Nephron progenitor cell (in vitro differentiated cells): ENCODE results near the gene TNFRSF17.

Experiments
- DNase-seq: peaks from one replicate; pipeline ENCODE4 v3.0.0; 2021
- H3K27ac Mint-ChIP-seq: 2 replicates; pipeline ENCODE4 v1.8.0; 2021; ENCODE audit warnings: mild to moderate bottlenecking, moderate library complexity, mixed read lengths
- H3K27me3 Mint-ChIP-seq: 2 replicates; pipeline ENCODE4 v1.8.0; 2021; ENCODE audit warnings: mild to moderate bottlenecking, low read depth, mixed read lengths; ENCODE audit not compliant: poor library complexity
- H3K36me3 Mint-ChIP-seq: 2 replicates; pipeline ENCODE4 v1.8.0; 2021; ENCODE audit warnings: low read depth, mixed read lengths
- H3K4me1 Mint-ChIP-seq: 2 replicates; pipeline ENCODE4 v1.8.0; 2021; ENCODE audit warnings: mixed read lengths
- H3K4me3 Mint-ChIP-seq: 2 replicates; pipeline ENCODE4 v1.8.0; 2021; ENCODE audit warnings: mild to moderate bottlenecking, moderate library complexity, mixed read lengths
- H3K9me3 Mint-ChIP-seq: 2 replicates; pipeline ENCODE4 v1.8.0; 2021; ENCODE audit warnings: mild to moderate bottlenecking, moderate library complexity, mixed read lengths
- TF ChIP-seq, protein P1 (sequence below): fragments of 200-600 bp; sonication (generic); IDR thresholded peaks from 2 replicates; pipeline ENCODE4 v1.5.0; 2021; ENCODE audit warnings: antibody characterized with exemption

Gene TNFRSF17

DNA sequence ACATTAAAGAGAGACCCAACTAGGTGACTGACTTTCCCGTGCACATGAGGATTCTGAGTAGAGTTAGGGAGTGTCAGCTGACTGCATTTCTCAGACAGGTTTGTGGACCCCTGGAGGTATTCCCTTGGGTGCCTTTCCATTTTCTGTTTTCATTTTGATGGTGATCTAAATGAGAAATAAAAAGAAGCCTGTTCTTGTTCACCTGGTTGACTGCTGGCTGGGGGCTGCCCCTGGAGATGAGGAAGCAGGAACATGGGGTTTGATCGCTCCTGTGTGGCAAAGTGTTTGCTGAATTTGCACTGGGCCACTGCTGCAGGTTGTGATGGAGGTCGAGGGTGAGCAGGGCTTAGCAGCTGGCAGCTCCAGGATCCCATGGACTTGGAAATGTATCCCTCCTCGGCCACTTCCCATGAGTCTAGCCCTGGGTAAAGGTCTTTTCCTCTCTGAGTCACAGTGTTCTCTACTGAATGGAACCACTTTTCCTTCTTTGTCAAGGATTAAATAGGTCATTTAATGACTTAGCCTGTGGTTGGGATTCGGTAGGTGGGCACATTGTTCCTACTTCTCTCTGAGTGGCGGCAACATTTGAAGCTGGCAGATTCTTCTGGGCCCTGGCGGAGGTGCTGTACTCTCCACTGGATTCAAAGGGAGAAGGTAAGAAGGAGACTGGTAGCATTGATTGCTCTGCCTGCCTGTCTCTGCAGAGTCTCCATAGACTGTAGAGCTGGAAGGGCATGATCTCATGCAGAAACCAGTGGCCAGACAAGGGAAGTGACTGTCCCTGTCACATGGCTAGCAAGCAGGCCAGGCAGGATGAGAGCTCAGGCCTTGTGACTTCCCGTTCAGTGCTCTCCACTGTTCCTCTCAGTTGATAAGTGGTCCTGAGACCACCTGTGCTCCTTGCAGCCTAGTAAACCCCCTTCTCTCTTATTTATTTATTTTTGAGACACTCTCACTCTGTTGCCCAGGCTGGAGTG is 29.4 kb downstream of the TNFRSF17 start:
- Mint-ChIP-seq H3K27me3 (peaks cover 3% of the 10 kb centered on the region), H3K4me1 (peaks cover 33% of the 10 kb centered on the region), H3K4me3 (no peak overlapping the region), H3K36me3 (no peaks in the 10 kb centered on the region), H3K9me3 (no peaks in the 10 kb centered on the region), H3K27ac (no peak overlapping the region)
- TF ChIP-seq, protein P1, sequence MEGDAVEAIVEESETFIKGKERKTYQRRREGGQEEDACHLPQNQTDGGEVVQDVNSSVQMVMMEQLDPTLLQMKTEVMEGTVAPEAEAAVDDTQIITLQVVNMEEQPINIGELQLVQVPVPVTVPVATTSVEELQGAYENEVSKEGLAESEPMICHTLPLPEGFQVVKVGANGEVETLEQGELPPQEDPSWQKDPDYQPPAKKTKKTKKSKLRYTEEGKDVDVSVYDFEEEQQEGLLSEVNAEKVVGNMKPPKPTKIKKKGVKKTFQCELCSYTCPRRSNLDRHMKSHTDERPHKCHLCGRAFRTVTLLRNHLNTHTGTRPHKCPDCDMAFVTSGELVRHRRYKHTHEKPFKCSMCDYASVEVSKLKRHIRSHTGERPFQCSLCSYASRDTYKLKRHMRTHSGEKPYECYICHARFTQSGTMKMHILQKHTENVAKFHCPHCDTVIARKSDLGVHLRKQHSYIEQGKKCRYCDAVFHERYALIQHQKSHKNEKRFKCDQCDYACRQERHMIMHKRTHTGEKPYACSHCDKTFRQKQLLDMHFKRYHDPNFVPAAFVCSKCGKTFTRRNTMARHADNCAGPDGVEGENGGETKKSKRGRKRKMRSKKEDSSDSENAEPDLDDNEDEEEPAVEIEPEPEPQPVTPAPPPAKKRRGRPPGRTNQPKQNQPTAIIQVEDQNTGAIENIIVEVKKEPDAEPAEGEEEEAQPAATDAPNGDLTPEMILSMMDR = no peak
- no peak for DNase-seq

DNA sequence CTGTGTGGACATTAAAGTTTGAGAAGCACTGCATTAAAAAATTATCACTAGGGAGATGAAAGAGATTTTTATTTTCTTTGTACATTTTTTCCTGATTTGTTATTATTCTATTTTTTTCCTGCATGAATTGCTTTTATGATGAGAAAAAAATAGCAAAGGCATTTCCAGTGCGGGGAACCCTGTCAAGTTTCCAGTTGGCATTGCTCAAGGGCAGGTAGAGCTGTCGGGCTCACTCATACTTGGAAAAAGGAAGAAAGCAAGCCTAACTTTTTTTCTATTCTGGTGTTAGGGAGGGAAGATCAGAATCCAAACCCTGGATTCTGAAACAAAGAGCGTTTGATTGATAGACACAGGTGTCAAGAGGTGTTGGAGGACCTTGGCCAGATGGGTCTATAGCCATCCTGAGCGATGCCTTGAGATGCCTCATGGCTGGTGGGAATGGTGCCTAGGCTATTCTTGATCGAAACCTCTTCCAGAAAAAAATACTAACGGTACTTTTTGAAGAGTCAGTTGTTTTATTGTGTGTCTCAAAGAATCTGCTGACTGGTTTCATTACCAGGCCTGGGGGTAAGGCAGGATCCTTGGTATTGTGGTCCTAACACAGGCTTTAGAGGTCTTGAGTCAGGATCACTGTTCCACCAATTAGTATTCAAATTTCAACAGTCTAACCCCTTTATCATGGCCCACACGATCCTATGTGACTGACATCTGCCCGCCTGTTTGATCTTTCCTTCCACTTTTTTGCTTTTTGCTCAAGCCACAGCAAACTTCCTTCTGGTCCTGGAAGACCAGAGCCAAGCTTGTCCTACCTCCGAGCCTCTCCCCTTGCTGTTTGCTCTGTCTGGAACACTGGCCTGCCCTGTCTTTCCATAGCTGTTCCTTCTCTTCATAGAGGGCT is 31.7 kb downstream of the TNFRSF17 start:
- no peaks in the 10 kb centered on the region for H3K36me3 Mint-ChIP-seq
- H3K4me3 Mint-ChIP-seq = no peak overlapping the region
- no peak for DNase-seq
- no peaks in the 10 kb centered on the region for H3K9me3 Mint-ChIP-seq
- TF ChIP-seq, protein P1 = no peak
- H3K4me1 Mint-ChIP-seq = peaks cover 29% of the 10 kb centered on the region
- no peaks in the 10 kb centered on the region for H3K27me3 Mint-ChIP-seq
- H3K27ac Mint-ChIP-seq = peak overlapping the region; percentile 26

DNA sequence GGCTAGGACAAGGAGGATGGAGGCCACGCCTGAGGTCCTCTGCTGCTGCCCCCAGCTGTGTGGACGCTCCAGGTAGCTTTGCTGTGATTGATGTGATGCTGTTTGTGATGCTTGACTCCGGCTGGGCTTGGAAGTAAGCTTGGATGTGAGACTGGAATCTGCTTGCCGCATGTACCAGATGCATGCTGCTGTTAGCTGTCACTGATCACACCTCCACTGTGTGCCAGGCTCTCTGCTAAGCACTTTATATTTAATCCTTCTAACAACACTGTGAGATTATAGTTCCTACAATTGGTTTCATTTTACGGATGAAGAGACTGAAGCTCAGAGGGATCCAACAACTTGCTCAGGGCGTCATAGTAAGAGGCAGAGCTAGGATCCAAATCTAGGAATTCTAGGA is 35.0 kb downstream of the TNFRSF17 start:
- TF ChIP-seq, protein P1 = no peak
- no peak overlapping the region for H3K27ac Mint-ChIP-seq
- H3K9me3 Mint-ChIP-seq = no peaks in the 10 kb centered on the region
- H3K27me3 Mint-ChIP-seq = no peaks in the 10 kb centered on the region
- H3K36me3 Mint-ChIP-seq = no peaks in the 10 kb centered on the region
- DNase-seq = no peak
- peaks cover 12% of the 10 kb centered on the region for H3K4me1 Mint-ChIP-seq
- no peak overlapping the region for H3K4me3 Mint-ChIP-seq

DNA sequence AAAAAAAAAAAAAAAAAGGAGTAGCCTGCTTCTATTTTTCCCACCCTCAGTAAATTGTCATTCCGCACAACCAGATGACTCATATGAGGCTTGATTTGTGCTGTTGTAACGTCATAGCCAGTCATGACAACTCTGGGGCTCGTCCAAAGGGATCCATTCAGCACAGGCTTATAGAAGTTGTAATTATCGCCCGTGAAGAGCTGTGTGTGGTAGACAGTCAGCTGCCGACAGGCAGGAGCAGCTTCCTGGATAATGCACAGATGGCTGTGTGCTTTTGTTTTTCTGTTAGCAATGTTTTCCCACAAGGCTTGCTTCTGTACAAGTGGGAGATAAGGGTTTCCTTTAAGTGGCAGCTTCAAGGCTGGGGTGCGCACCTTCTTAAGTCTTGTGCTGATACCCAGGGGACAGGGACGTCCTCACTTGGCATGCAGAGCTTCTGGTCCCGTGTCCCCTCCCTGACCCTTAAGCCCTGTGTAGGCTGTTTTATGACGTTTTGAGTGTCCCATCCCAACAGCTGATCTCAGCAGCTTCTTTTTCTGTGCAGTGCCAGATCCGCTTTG is 37.5 kb downstream of the TNFRSF17 start:
- no peaks in the 10 kb centered on the region for H3K27me3 Mint-ChIP-seq
- DNase-seq = no peak
- no peak overlapping the region for H3K27ac Mint-ChIP-seq
- no peaks in the 10 kb centered on the region for H3K9me3 Mint-ChIP-seq
- TF ChIP-seq, protein P1 = no peak
- H3K4me3 Mint-ChIP-seq = no peak overlapping the region
- H3K36me3 Mint-ChIP-seq = no peaks in the 10 kb centered on the region
- H3K4me1 Mint-ChIP-seq = peaks cover 7% of the 10 kb centered on the region

DNA sequence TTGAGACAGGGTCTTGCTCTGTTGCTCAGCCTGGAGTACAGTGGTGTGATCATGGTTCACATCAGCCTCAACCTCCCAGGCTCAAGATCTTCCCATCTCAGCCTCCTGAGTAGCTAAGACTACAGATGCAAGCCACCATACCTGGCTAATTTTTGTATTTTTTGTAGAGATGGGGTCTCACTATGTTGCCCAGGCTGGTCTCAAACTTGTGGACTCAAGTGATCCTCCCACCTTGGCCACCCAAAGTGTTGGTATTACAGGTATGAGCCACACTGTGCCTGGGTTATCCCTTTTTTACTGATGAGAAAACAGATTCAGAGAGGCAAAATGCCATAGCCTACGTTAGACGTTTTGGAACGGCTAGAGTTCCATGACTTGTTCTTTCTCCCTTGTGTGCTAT is 41.6 kb downstream of the TNFRSF17 start:
- Mint-ChIP-seq H3K27ac (no peak overlapping the region), H3K9me3 (no peaks in the 10 kb centered on the region), H3K27me3 (no peaks in the 10 kb centered on the region), H3K4me3 (no peak overlapping the region), H3K36me3 (no peaks in the 10 kb centered on the region), H3K4me1 (peaks cover 11% of the 10 kb centered on the region)
- TF ChIP-seq, protein P1 = no peak
- DNase-seq = no peak
